Effector memory CD4-positive, alpha-beta T cell (primary cell): Measurements from ENCODE around the gene STRN3.
A peak's percentile ranks its signal among the peaks of the same experiment; 100 is the strongest.
"Not testable (repeated sequence)": the region's sequence is repeated elsewhere in the genome, so short reads cannot be mapped to it uniquely, and the experiment has no call there.

ENCODE experiments used
- DNase-seq, 3 donors: peaks; one replicate each; pipeline ENCODE4 v3.0.0-alpha.2; 2020
- H3K27ac ChIP-seq: 2 replicates; pipeline ENCODE4 v1.7.0; 2013; ENCODE audit warnings: mild to moderate bottlenecking, low read length, moderate library complexity; ENCODE audit not compliant: insufficient read depth, poor library complexity, severe bottlenecking
- H3K27me3 ChIP-seq: replicated peaks from 2 replicates; pipeline ENCODE4 v1.7.0; 2013; ENCODE audit warnings: mild to moderate bottlenecking, low read length; ENCODE audit not compliant: insufficient read depth, control insufficient read depth, poor library complexity, severe bottlenecking
- H3K36me3 ChIP-seq: 2 replicates; pipeline ENCODE4 v1.7.0; 2013; ENCODE audit warnings: mild to moderate bottlenecking, low read length, moderate library complexity; ENCODE audit not compliant: control insufficient read depth, insufficient read depth
- H3K4me1 ChIP-seq: 2 replicates; pipeline ENCODE4 v1.7.0; 2013; ENCODE audit warnings: low read length, mild to moderate bottlenecking; ENCODE audit not compliant: control insufficient read depth, insufficient read depth, poor library complexity, severe bottlenecking
- H3K4me3 ChIP-seq: 2 replicates; pipeline ENCODE4 v1.7.0; 2013; ENCODE audit warnings: low read length, low read depth, mild to moderate bottlenecking; ENCODE audit not compliant: insufficient read depth, poor library complexity, severe bottlenecking
- H3K9me3 ChIP-seq: 2 replicates; pipeline ENCODE4 v1.7.0; 2013; ENCODE audit warnings: mild to moderate bottlenecking, low read length, moderate library complexity; ENCODE audit not compliant: control insufficient read depth
- total RNA-seq, 3 donors: gene quantifications; one replicate each; lab custom pipeline; 2026; lab: John Stamatoyannopoulos, UW

The STRN3 gene, protein sequence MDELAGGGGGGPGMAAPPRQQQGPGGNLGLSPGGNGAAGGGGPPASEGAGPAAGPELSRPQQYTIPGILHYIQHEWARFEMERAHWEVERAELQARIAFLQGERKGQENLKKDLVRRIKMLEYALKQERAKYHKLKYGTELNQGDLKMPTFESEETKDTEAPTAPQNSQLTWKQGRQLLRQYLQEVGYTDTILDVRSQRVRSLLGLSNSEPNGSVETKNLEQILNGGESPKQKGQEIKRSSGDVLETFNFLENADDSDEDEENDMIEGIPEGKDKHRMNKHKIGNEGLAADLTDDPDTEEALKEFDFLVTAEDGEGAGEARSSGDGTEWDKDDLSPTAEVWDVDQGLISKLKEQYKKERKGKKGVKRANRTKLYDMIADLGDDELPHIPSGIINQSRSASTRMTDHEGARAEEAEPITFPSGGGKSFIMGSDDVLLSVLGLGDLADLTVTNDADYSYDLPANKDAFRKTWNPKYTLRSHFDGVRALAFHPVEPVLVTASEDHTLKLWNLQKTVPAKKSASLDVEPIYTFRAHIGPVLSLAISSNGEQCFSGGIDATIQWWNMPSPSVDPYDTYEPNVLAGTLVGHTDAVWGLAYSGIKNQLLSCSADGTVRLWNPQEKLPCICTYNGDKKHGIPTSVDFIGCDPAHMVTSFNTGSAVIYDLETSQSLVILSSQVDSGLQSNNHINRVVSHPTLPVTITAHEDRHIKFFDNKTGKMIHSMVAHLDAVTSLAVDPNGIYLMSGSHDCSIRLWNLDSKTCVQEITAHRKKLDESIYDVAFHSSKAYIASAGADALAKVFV
- 38.2 to 42.8 (median 39.6) reads per million in 3 donors for total RNA-seq

DNA sequence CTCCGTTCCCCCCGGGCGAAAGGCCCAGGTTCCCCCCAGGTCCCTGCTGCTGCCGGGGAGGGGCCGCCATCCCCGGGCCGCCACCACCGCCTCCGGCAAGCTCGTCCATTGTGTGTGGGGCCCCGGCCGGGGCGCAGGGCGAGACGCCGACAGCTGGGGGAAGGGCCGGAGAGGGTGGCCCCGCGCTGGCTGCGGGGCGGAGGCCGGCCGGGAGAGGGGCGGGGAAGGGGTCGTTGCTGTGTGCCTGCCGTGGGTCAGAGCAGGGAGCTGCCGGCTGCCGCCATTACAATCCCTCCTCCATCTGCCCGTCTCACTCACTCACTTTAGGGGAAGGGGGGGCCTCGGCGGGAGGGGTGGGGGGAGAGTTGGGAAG lies at the start of gene STRN3:
TSS of gene STRN3 (minus strand) at position 303 of the 373 bp plus-strand sequence. CDS start at position 109, 194 bp downstream.
- Histone ChIP-seq H3K9me3 (no peaks in the 10 kb centered on the region), H3K27ac (peak within 1 kb of the TSS; percentile 92), H3K4me1 (peaks cover 12% of the 10 kb centered on the region), H3K27me3 (no peaks in the 10 kb centered on the region), H3K4me3 (peak within 1 kb of the TSS; percentile 96), H3K36me3 (no peaks in the 10 kb centered on the region)
- DNase-seq = no peak

DNA sequence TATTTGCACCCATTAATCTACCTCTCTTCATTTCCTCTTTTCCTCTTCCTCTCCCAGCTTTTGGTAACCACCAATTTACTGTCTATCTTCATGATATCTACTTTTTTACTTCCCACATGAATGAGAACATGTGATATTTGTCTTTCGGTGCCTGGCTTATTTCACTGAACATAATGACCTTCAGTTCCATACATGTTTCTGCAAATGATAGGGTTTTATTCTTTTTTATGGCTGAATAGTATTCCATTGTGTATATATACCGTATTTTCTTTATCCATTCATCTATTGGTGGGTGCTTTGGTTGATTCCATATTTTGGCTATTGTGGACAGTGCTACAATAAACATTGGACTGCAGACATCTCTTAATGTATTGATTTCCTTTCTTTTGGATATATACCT lies 49.0 kb upstream of the STRN3 start:
- Histone ChIP-seq H3K4me3 (no peak overlapping the region), H3K9me3 (no peaks in the 10 kb centered on the region), H3K27ac (no peak overlapping the region), H3K4me1 (no peaks in the 10 kb centered on the region), H3K27me3 (no peaks in the 10 kb centered on the region), H3K36me3 (peaks cover 14% of the 10 kb centered on the region)
- no peak for DNase-seq

- no peak for DNase-seq
- H3K27ac ChIP-seq = no peak overlapping the region
Measured at GRCh38 chr14:31071151-31071550, 45.0 kb upstream of the STRN3 start.

GRCh38 chr14:31070431-31070830 lies 44.3 kb upstream of the STRN3 start:
- Histone ChIP-seq H3K27me3 (no peaks in the 10 kb centered on the region), H3K9me3 (no peaks in the 10 kb centered on the region), H3K36me3 (peaks cover 18% of the 10 kb centered on the region), H3K4me3 (no peak overlapping the region), H3K4me1 (no peaks in the 10 kb centered on the region), H3K27ac (no peak overlapping the region)
- no peak for DNase-seq

More at GRCh38 chr14:31071151-31071550, 45.0 kb upstream of the STRN3 start:
- H3K27me3 ChIP-seq = no peaks in the 10 kb centered on the region
- H3K4me3 ChIP-seq = no peak overlapping the region
- H3K9me3 ChIP-seq = no peaks in the 10 kb centered on the region
- peaks cover 19% of the 10 kb centered on the region for H3K36me3 ChIP-seq
- no peaks in the 10 kb centered on the region for H3K4me1 ChIP-seq

DNA sequence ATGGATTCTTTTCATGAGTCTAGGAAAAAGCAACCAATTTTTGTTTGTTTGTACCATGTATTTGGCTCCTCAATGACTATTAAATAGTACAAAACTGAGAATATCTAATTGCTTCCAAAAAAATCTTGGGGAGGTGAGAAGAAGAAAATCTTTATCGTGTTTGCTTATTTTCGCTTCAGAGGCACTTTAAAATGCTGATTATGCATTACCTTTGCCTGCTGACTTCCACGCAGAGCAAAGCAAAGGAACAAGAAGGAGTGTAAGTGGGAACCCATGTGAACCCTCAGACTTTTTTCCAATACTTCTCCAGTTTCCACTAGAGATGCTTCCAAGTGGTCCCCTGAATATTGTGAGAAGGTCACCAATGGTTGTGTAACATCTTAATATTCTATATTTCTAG lies 43.2 kb upstream of the STRN3 start:
- no peak overlapping the region for H3K4me3 ChIP-seq
- H3K36me3 ChIP-seq = peaks cover 12% of the 10 kb centered on the region
- H3K4me1 ChIP-seq = no peaks in the 10 kb centered on the region
- no peak for DNase-seq
- H3K9me3 ChIP-seq = no peaks in the 10 kb centered on the region
- H3K27me3 ChIP-seq = no peaks in the 10 kb centered on the region
- no peak overlapping the region for H3K27ac ChIP-seq

DNA sequence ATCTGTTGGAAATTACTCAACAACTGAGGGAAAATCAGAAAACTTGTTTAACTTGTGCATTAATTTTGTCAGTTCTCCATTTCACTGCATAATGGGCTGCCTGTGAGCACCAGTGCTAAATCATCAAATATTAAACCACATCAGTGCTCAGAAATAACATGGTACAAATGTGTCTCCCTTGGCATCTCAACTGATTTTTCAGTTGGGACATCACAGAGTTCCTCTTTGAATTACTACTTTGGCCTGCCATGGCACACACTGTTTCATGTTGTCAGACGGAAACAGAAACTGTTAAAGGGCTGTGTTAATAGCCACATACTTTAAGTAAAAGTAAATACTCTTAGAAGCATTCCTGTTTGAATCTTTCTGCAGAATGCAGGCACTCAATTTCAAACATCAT lies 42.1 kb upstream of the STRN3 start:
- Histone ChIP-seq H3K4me3 (no peak overlapping the region), H3K27ac (no peak overlapping the region), H3K27me3 (no peaks in the 10 kb centered on the region), H3K36me3 (peaks cover 10% of the 10 kb centered on the region), H3K4me1 (no peaks in the 10 kb centered on the region), H3K9me3 (no peaks in the 10 kb centered on the region)
- no peak for DNase-seq

DNA sequence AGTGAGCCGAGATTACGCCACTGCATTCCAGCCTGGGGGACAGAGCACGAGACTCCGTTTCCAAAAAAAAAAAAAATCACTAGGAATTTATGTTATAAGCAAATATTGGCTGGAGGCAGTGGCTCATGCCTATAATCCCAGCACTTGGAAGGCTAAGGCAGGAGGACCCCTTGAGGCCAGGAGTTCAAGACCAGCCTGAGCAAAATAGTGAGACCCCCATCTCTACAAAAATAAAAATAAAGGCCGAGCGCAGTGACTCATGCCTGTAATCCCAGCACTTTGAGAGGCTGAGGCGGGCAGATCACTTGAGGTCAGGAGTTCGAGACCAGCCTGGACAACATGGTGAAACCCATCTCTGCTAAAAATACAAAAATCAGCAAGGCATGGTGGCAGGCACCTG lies 36.7 kb upstream of the STRN3 start:
- not testable (repeated sequence) for H3K9me3 ChIP-seq, H3K27me3 ChIP-seq, H3K4me3 ChIP-seq, H3K27ac ChIP-seq, H3K36me3 ChIP-seq, DNase-seq, H3K4me1 ChIP-seq

DNA sequence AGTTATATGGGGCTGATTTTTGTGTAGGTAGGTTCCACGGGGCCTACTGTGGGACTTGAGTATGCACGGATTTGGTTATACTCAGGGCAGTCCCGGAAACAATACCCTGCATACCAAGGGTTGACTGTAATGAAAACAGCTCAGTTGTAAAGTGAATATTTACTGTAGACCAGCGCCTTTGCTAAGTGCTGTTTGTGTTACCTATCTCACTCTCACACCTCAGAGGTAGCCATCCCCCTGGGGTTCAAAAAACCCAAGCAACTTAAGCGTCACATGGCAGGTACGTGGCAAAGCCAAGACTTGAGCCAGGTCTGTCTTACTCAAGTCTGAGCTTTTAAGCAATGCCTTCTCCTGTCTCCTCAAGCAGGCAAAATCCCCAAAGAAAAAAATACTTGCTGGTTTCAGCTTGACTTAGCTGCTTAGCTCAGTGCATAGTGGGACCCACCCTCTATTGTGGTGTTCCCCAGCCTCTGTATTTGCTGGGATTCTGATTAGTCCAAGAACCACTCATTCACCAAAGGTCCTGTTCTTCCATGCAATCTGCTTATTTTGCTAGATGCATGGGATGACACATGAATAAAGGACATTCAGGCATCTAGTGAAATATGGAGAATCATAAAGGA lies 34.2 kb upstream of the STRN3 start:
- H3K36me3 ChIP-seq = no peaks in the 10 kb centered on the region
- no peaks in the 10 kb centered on the region for H3K27me3 ChIP-seq
- H3K4me1 ChIP-seq = no peaks in the 10 kb centered on the region
- no peak overlapping the region for H3K4me3 ChIP-seq
- DNase-seq = no peak
- no peaks in the 10 kb centered on the region for H3K9me3 ChIP-seq
- H3K27ac ChIP-seq = no peak overlapping the region

DNA sequence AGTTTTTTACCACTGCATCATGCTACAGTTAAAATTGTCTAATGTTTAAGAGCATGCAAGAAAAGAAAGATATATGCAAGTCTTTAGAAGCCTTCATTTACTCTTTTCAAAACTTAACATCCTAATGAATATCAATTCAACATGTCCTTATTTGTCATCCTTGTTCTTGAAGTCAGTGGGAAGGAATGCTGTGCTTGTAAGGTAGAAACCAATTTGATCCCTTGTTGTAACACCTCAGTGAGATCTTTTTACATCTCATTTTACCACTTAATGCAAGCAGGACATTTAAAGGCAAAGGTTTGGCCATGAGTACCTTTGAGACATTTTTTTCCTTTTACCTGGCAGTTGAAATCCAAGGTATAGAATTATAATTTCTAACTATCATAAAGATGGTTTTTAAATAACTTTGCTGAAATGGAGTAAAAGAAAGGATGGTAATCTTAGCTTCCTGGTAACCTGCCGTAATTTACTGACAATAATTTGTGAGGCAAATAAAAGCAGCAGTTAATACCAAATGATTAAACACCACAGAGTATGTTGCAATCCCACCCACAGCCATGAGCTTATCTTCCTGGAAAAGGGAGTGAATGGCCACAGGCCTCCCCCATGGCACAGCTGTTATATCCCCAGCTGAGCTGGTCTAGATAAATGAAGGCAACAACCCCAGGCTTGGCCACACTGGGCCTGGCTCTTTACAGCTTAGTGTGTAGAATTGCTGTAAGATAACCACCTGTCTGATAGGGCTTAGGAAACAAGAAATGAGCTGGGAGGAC lies 33.2 kb upstream of the STRN3 start:
- H3K27ac ChIP-seq = no peak overlapping the region
- no peaks in the 10 kb centered on the region for H3K27me3 ChIP-seq
- no peak overlapping the region for H3K4me3 ChIP-seq
- no peaks in the 10 kb centered on the region for H3K36me3 ChIP-seq
- no peak for DNase-seq
- H3K4me1 ChIP-seq = no peaks in the 10 kb centered on the region
- no peaks in the 10 kb centered on the region for H3K9me3 ChIP-seq
